OCI-LY7 (cell line): ENCODE data around the gene FRS2. TPM values are rescaled to one million over a fixed set of nuclear protein-coding genes. Genes with fewer than 3 reads are reported as not detected.

ENCODE experiments used
- BruUV-seq: library from RNA; stranded (reverse); fragments of 400-500 nt; replicated peaks from 2 replicates; lab custom pipeline; 2021; lab: Mats Ljungman, UMichigan
- CTCF ChIA-PET: fragments of 300-600 bp; sonication (Branson Sonifier 250); formaldehyde crosslinking; loops from one replicate; lab custom pipeline; 2022; ENCODE audit warnings: antibody characterized with exemption; ENCODE audit not compliant: unreplicated experiment; lab: Charles Lee
- POLR2A ChIA-PET: fragments of 300-600 bp; sonication (Branson Sonifier 250); formaldehyde crosslinking; loops from one replicate; lab custom pipeline; 2022; ENCODE audit warnings: antibody characterized with exemption; lab: Charles Lee
- DNase-seq: peaks from one replicate; pipeline ENCODE4 v3.0.0-alpha.2; 2015; ENCODE audit warnings: low spot score
- H2AFZ ChIP-seq: fragments of 200-600 bp; sonication (generic), shearing (Covaris generic); 2 replicates; pipeline ENCODE4 v1.6.1; 2014; ENCODE audit warnings: mild to moderate bottlenecking, antibody characterized with exemption, low read length, moderate library complexity
- H3K27ac ChIP-seq: fragments of 200-600 bp; sonication (generic); 2 replicates; pipeline ENCODE4 v1.5.1; 2014; ENCODE audit warnings: mixed run types, low read depth, mild to moderate bottlenecking, moderate library complexity, low read length, inconsistent platforms; ENCODE audit not compliant: poor library complexity, severe bottlenecking
- H3K36me3 ChIP-seq: fragments of 200-600 bp; sonication (generic); 2 replicates; pipeline ENCODE4 v1.6.1; 2014; ENCODE audit warnings: mild to moderate bottlenecking, antibody characterized with exemption, low read length, moderate library complexity, mixed read lengths; ENCODE audit not compliant: insufficient read depth
- H3K4me1 ChIP-seq: fragments of 200-600 bp; sonication (generic); 2 replicates; pipeline ENCODE4 v1.5.1; 2014; ENCODE audit warnings: mild to moderate bottlenecking, low read length; ENCODE audit not compliant: insufficient read depth, poor library complexity, severe bottlenecking
- H3K4me2 ChIP-seq: fragments of 200-600 bp; sonication (generic); 2 replicates; pipeline ENCODE4 v1.6.1; 2014; ENCODE audit warnings: mild to moderate bottlenecking, low read length
- H3K4me3 ChIP-seq: fragments of 200-600 bp; sonication (generic); 2 replicates; pipeline ENCODE4 v1.5.1; 2014; ENCODE audit warnings: mild to moderate bottlenecking, low read depth, low read length; ENCODE audit not compliant: poor library complexity, severe bottlenecking
- H3K79me2 ChIP-seq: fragments of 200-600 bp; sonication (generic); 2 replicates; pipeline ENCODE4 v1.6.1; 2016; ENCODE audit warnings: low read depth, mild to moderate bottlenecking, low read length, moderate library complexity, mixed read lengths; ENCODE audit not compliant: insufficient read depth
- H3K9me2 ChIP-seq: fragments of 200-600 bp; sonication (generic); 2 replicates; pipeline ENCODE4 v1.6.1; 2016; ENCODE audit warnings: mild to moderate bottlenecking, low read length, mixed read lengths; ENCODE audit not compliant: insufficient read depth
- H3K9me3 ChIP-seq: fragments of 200-600 bp; sonication (generic); 2 replicates; pipeline ENCODE4 v1.6.1; 2014; ENCODE audit warnings: mild to moderate bottlenecking, mixed run types, low read length, mixed read lengths
- H4K20me1 ChIP-seq: fragments of 200-600 bp; sonication (generic); 2 replicates; pipeline ENCODE4 v1.6.1; 2014; ENCODE audit warnings: mild to moderate bottlenecking, antibody characterized with exemption, low read length, moderate library complexity, mixed read lengths; ENCODE audit not compliant: insufficient read depth
- CTCF ChIP-seq: fragments of 200-600 bp; sonication (generic); conservative IDR thresholded peaks from 2 replicates; pipeline ENCODE4 v1.5.1; 2014; ENCODE audit warnings: mild to moderate bottlenecking, antibody characterized with exemption, low read length, moderate library complexity, mixed read lengths
- EZH2phosphoT487 ChIP-seq: fragments of 200-600 bp; sonication (generic); IDR thresholded peaks from 2 replicates; pipeline ENCODE4 v1.6.1; 2018; ENCODE audit warnings: low read depth, borderline replicate concordance, mild to moderate bottlenecking, mixed run types, antibody characterized with exemption, low read length, moderate library complexity, mixed read lengths
- intact Hi-C: fragments of 100-400 bp; cut with micrococcal nuclease; formaldehyde crosslinking; loops from one replicate; pipeline ENCODE4 v1.10.0; 2022; ENCODE audit not compliant: unreplicated experiment
- total RNA-seq, 2 experiments: library from RNA; depleted of rRNA in 1 of 2; stranded (reverse); fragments of >200 nt in 1 of 2; shearing (Covaris generic) in 1 of 2; gene quantifications; 2 replicates each; pipeline ENCODE4 v1.2.3, GENCODE V29; 2014 to 2022

The FRS2 gene
- total RNA-seq, 2 experiments from 2014 or later, result 11.1 to 18.5 TPM

- H3K79me2 ChIP-seq, result no peaks in the 10 kb centered on the region
- H3K4me1 ChIP-seq, result no peaks in the 10 kb centered on the region
- H3K9me3 ChIP-seq, result no peaks in the 10 kb centered on the region
- no peak overlapping the region for H3K4me2 ChIP-seq
- no peak overlapping the region for H2AFZ ChIP-seq
- TF ChIP-seq CTCF (peak; percentile 96), EZH2phosphoT487 (no peak)
- peak; percentile 75 for DNase-seq
- H3K4me3 ChIP-seq, result no peak overlapping the region
- H3K36me3 ChIP-seq, result peaks cover 53% of the 10 kb centered on the region
- POLR2A ChIA-PET, result interaction anchor here (0.5 to 1.5 kb wide), 7 partner anchors 9 to 741 kb away, joined by 3 to 12 read pairs (median 3); no protein-coding TSS in a partner anchor
- no TSS peak for BruUV-seq
- CTCF ChIA-PET, result interaction anchor here (1.0 kb wide), 1 partner anchor 280 kb away, joined by 3 read pairs; no protein-coding TSS in a partner anchor
- H3K27ac ChIP-seq, result no peak overlapping the region
- no peaks in the 10 kb centered on the region for H3K9me2 ChIP-seq
- no peaks in the 10 kb centered on the region for H4K20me1 ChIP-seq
- intact Hi-C loops, result loop anchor here (1.0 to 10.0 kb wide), 5 partner anchors 99 to 416 kb away; no protein-coding TSS in a partner anchor
Measured at GRCh38 chr12:69570545-69571399, 100.6 kb downstream of the FRS2 start.

GRCh38 chr12:69575346-69575745, 105.2 kb downstream of the FRS2 start:
- TF ChIP-seq EZH2phosphoT487, result no peak
- no peak for TF ChIP-seq CTCF
- no peak for DNase-seq
- Histone ChIP-seq H3K36me3 (peaks cover 41% of the 10 kb centered on the region), H3K79me2 (no peaks in the 10 kb centered on the region), H4K20me1 (no peaks in the 10 kb centered on the region), H3K4me1 (peaks cover 6% of the 10 kb centered on the region), H3K4me2 (no peak overlapping the region), H3K9me3 (no peaks in the 10 kb centered on the region), H3K27ac (no peak overlapping the region), H3K4me3 (no peak overlapping the region), H3K9me2 (no peaks in the 10 kb centered on the region), H2AFZ (no peak overlapping the region)
- ChIA-PET CTCF (no interaction called here), POLR2A (no interaction called here)
- BruUV-seq, result no TSS peak
- intact Hi-C loops, result loop anchor here (10.0 kb wide), 1 partner anchor 421 kb away; no protein-coding TSS in a partner anchor
